Thyroid gland (tissue), 4 donors: ENCODE data around the gene HPN.

Source experiments
- CTCF ChIP-seq, 6 experiments: fragments of 200-600 bp in 3 of 6; fragments of 450-650 bp in 3 of 6; sonication (generic) in 3 of 6; IDR thresholded peaks; one replicate each; pipeline ENCODE4 v1.5.1; 2016 to 2019; ENCODE audit warnings: antibody characterized with exemption in 6 of 6, mild to moderate bottlenecking in 2 of 6, inconsistent platforms in 1 of 6, moderate library complexity in 1 of 6
- POLR2A ChIP-seq, 2 donors: fragments of 450-650 bp; IDR thresholded peaks; one replicate each; pipeline ENCODE4 v1.6.1; 2017; ENCODE audit warnings: antibody characterized with exemption in 2 of 2, mild to moderate bottlenecking in 2 of 2, moderate library complexity in 1 of 2

GRCh38 chr19:35021016-35021415, 20.5 kb upstream of the HPN start:
- TF ChIP-seq CTCF (IDR thresholded peaks at IDR 0.05) (no peak), POLR2A (IDR thresholded peaks at IDR 0.05) (no peak)
